MCF 10A (cell line): ENCODE measurements around the gene PIBF1. TPM values are rescaled to one million over a fixed set of nuclear protein-coding genes. Genes with fewer than 3 reads are reported as not detected.

Experiments used
- BruUV-seq: library from RNA; stranded (reverse); fragments of 400-500 nt; replicated peaks from 2 replicates; lab custom pipeline; 2021; lab: Mats Ljungman, UMichigan
- CTCF ChIA-PET: fragments of 300-600 bp; sonication (Branson Sonifier 250); formaldehyde crosslinking; extraction: SDS; loops from one replicate; lab custom pipeline; 2021; ENCODE audit warnings: antibody characterized with exemption, inconsistent platforms; lab: Yijun Ruan, JAX
- POLR2A ChIA-PET: fragments of 300-600, 350-650 bp; sonication (Branson Sonifier 250); formaldehyde crosslinking; extraction: SDS; loops from one replicate; lab custom pipeline; 2020; ENCODE audit warnings: antibody characterized with exemption, inconsistent platforms; lab: Yijun Ruan, JAX
- DNase-seq: peaks from one replicate; pipeline ENCODE4 v3.0.0-alpha.2; 2018; ENCODE audit not compliant: unreplicated experiment
- H3K27ac Mint-ChIP-seq: one replicate; pipeline ENCODE4 v1.8.0; 2022; ENCODE audit warnings: mild to moderate bottlenecking, low read depth, mixed read lengths; ENCODE audit not compliant: unreplicated experiment
- H3K27me3 Mint-ChIP-seq: one replicate; pipeline ENCODE4 v1.8.0; 2022; ENCODE audit warnings: mixed read lengths; ENCODE audit not compliant: insufficient read depth, unreplicated experiment
- H3K36me3 Mint-ChIP-seq: one replicate; pipeline ENCODE4 v1.8.0; 2022; ENCODE audit warnings: mild to moderate bottlenecking, moderate library complexity, mixed read lengths; ENCODE audit not compliant: insufficient read depth, unreplicated experiment
- H3K4me1 Mint-ChIP-seq: one replicate; pipeline ENCODE4 v1.8.0; 2022; ENCODE audit warnings: mixed read lengths; ENCODE audit not compliant: insufficient read depth, unreplicated experiment
- H3K4me3 Mint-ChIP-seq: one replicate; pipeline ENCODE4 v1.8.0; 2022; ENCODE audit warnings: mild to moderate bottlenecking, moderate library complexity, mixed read lengths; ENCODE audit not compliant: unreplicated experiment
- H3K9me3 Mint-ChIP-seq: one replicate; pipeline ENCODE4 v1.8.0; 2022; ENCODE audit warnings: mixed read lengths; ENCODE audit not compliant: unreplicated experiment
- intact Hi-C: fragments of 100-400 bp; cut with micrococcal nuclease; formaldehyde crosslinking; loops from 2 replicates; pipeline ENCODE4 v1.14.1; 2022
- total RNA-seq: library from RNA; stranded (reverse); gene quantifications from 2 replicates; pipeline ENCODE4 v1.2.3, GENCODE V29; 2022
- TF ChIP-seq, protein P1 (sequence below): fragments of 200-600 bp; IDR thresholded peaks from one replicate; pipeline ENCODE4 v1.8.0; 2022; ENCODE audit warnings: antibody characterized with exemption, mild to moderate bottlenecking; ENCODE audit not compliant: unreplicated experiment

The PIBF1 gene
- total RNA-seq, 1 experiment from 2014 or later = 30.4 TPM

DNA sequence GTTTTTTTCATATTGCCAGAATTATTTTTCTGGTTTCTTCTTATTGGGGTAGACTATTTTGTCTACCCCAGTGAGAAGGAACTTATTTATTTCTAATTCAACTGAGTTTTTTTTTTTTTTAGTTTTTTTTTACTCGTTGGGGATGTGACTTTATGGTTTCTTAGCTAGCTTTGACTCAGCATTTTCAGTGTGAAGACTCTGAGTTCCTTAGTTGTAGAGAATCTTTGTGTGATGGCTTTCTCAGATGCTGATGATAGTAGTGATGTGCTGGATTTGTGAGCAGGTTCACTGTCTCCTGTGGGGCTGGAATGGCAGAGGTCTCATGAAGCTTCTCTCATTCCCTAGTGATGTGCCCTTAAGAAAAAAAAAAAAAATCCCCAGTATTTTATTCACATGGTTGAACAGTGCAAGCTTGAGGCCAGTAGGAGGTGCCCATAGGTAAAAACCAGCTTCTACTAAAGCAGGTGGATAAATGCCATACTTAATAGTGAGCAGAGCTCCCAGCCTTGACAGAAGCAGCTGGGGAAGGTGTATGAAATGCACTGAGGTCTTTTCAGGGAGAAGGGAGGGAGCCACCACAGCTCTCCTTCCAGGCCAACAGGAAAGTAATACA, 170.7 kb downstream of the PIBF1 start:
- Mint-ChIP-seq H3K4me3 (no peak overlapping the region), H3K27ac (no peak overlapping the region), H3K27me3 (no peaks in the 10 kb centered on the region), H3K36me3 (peaks cover 21% of the 10 kb centered on the region), H3K4me1 (no peaks in the 10 kb centered on the region), H3K9me3 (no peaks in the 10 kb centered on the region)
- DNase-seq = no peak
- intact Hi-C loops = no loop called here
- no TSS peak for BruUV-seq
- TF ChIP-seq, protein P1, sequence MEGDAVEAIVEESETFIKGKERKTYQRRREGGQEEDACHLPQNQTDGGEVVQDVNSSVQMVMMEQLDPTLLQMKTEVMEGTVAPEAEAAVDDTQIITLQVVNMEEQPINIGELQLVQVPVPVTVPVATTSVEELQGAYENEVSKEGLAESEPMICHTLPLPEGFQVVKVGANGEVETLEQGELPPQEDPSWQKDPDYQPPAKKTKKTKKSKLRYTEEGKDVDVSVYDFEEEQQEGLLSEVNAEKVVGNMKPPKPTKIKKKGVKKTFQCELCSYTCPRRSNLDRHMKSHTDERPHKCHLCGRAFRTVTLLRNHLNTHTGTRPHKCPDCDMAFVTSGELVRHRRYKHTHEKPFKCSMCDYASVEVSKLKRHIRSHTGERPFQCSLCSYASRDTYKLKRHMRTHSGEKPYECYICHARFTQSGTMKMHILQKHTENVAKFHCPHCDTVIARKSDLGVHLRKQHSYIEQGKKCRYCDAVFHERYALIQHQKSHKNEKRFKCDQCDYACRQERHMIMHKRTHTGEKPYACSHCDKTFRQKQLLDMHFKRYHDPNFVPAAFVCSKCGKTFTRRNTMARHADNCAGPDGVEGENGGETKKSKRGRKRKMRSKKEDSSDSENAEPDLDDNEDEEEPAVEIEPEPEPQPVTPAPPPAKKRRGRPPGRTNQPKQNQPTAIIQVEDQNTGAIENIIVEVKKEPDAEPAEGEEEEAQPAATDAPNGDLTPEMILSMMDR = no peak
- ChIA-PET CTCF (interaction anchor here (1.2 kb wide), 1 partner anchor 12 kb away, joined by 3 read pairs; no protein-coding TSS in a partner anchor), POLR2A (no interaction called here)

DNA sequence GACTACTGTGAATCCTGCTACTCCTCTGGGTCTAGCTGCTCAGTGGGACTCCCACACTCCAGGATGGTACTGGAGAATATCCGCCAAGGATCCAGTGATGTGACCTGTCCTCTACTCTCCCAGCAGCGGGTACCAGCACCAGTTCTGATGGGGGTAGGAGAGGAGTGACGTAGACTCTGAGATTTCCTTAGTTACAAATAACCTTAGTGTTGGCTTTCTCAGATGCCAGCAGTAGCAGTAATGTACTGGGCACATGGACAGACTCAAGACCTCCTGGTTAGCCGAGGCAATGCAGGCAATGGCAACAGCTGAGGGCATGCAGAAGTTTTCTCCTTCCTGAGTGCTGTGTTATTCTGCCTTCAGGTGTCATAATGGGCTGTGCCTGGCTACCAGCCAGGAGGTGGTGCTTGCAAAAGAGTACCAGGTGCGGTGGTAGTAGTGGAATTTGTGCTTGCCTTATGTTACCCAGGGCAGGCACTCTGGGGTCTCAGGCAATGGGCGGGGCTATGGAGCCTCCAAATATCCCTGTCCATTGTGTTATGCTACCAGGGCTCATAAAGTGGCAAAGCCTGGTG, 171.5 kb downstream of the PIBF1 start:
- intact Hi-C loops = no loop called here
- H3K36me3 Mint-ChIP-seq = peaks cover 12% of the 10 kb centered on the region
- peak; percentile 39 for DNase-seq
- no peaks in the 10 kb centered on the region for H3K4me1 Mint-ChIP-seq
- no peaks in the 10 kb centered on the region for H3K27me3 Mint-ChIP-seq
- no peak overlapping the region for H3K4me3 Mint-ChIP-seq
- TF ChIP-seq, protein P1 = no peak
- ChIA-PET CTCF (interaction anchor here (0.7 to 0.8 kb wide), 2 partner anchors 9 to 37 kb away, joined by 3 read pairs; no protein-coding TSS in a partner anchor), POLR2A (no interaction called here)
- no peaks in the 10 kb centered on the region for H3K9me3 Mint-ChIP-seq
- no peak overlapping the region for H3K27ac Mint-ChIP-seq
- BruUV-seq = no TSS peak

GRCh38 chr13:72959643-72960042, 177.7 kb downstream of the PIBF1 start:
- CTCF ChIA-PET = no interaction called here
- no peak overlapping the region for H3K27ac Mint-ChIP-seq
- no peak overlapping the region for H3K4me3 Mint-ChIP-seq
- no peaks in the 10 kb centered on the region for H3K27me3 Mint-ChIP-seq
- H3K9me3 Mint-ChIP-seq = no peaks in the 10 kb centered on the region
- TF ChIP-seq, protein P1 = no peak
- H3K4me1 Mint-ChIP-seq = no peaks in the 10 kb centered on the region
- intact Hi-C loops = no loop called here
- no TSS peak for BruUV-seq
- no peaks in the 10 kb centered on the region for H3K36me3 Mint-ChIP-seq
- DNase-seq = peak; percentile 30
- POLR2A ChIA-PET = no interaction called here

GRCh38 chr13:72960114-72960513, 178.2 kb downstream of the PIBF1 start:
- Mint-ChIP-seq H3K36me3 (no peaks in the 10 kb centered on the region), H3K27ac (no peak overlapping the region), H3K9me3 (no peaks in the 10 kb centered on the region), H3K4me3 (no peak overlapping the region), H3K4me1 (no peaks in the 10 kb centered on the region), H3K27me3 (no peaks in the 10 kb centered on the region)
- CTCF ChIA-PET = no interaction called here
- intact Hi-C loops = no loop called here
- no peak for DNase-seq
- BruUV-seq = no TSS peak
- POLR2A ChIA-PET = interaction anchor here (0.6 to 1.9 kb wide), 4 partner anchors 23 to 131 kb away, joined by 3 to 5 read pairs (median 3); partner anchors contain the start of gene KLF5
- TF ChIP-seq, protein P1 = no peak
